OCI-LY3 (cell line): ENCODE measurements around the gene BOC.

ENCODE experiments used
- CTCF ChIP-seq: fragments of 200-600, 300-600 bp; sonication (generic); IDR thresholded peaks from 2 replicates; pipeline ENCODE4 v1.5.1; 2014; ENCODE audit warnings: antibody characterized with exemption, low read length, low read depth
- EZH2phosphoT487 ChIP-seq: fragments of 200-600 bp; shearing (Covaris generic); IDR thresholded peaks from 2 replicates; pipeline ENCODE4 v1.6.1; 2018; ENCODE audit warnings: antibody characterized with exemption, mixed run types, low read depth

- TF ChIP-seq CTCF (no peak), EZH2phosphoT487 (no peak)
These were observed 27.4 kb upstream of the BOC start for GRCh38 chr3:113183748-113184661.
